ENCODE data around the gene GPR4. TPM values are rescaled to one million over a fixed set of nuclear protein-coding genes. Genes with fewer than 3 reads are reported as not detected.

GPR4 gene
- polyA plus RNA-seq, 1 donor (not counting 4 experiments of a cell fraction or from before 2014, with no cell fraction given) = not detected

GRCh38 chr19:45595814-45596213 is 6.2 kb downstream of the GPR4 start:
- Histone ChIP-seq H3K9me3 (ENCODE audit: control insufficient read depth, low read depth, low read length) (no peaks in the 10 kb centered on the region), H3K4me2 (ENCODE audit: control insufficient read depth, extremely low read depth, insufficient read depth, low read depth, low read length) (no peak overlapping the region), H4K20me1 (ENCODE audit: control insufficient read depth, extremely low read depth, insufficient read depth, low read length) (no peaks in the 10 kb centered on the region), H3K79me2 (ENCODE audit: control insufficient read depth, insufficient read depth, low read length) (no peaks in the 10 kb centered on the region), H3K4me1 (ENCODE audit: control insufficient read depth, extremely low read depth, insufficient read depth, low read length) (peaks cover 7% of the 10 kb centered on the region), H2AFZ (ENCODE audit: control insufficient read depth, low read length) (no peak overlapping the region), H3K27ac (ENCODE audit: control insufficient read depth, insufficient read depth, low read length) (no peak overlapping the region), H3K9me1 (ENCODE audit: control insufficient read depth, extremely low read depth, insufficient read depth, low read length) (no peaks in the 10 kb centered on the region), H3K27me3 (ENCODE audit: control insufficient read depth, extremely low read depth, insufficient read depth, low read length) (peaks cover 33% of the 10 kb centered on the region), H3K36me3 (ENCODE audit: control insufficient read depth in 2 of 2, extremely low read depth in 1 of 2, insufficient read depth in 2 of 2, low read length in 2 of 2) (no peaks in the 10 kb centered on the region), H3K9ac (ENCODE audit: control insufficient read depth, extremely low read depth, insufficient read depth, low read length) (no peak overlapping the region), H3K4me3 (ENCODE audit: control insufficient read depth in 2 of 3, extremely low read depth in 1 of 3, insufficient read depth in 2 of 3, low read depth in 1 of 3, low read length in 3 of 3) (no peak overlapping the region)
- dilution Hi-C loops (cut with MboI; ENCODE audit: extremely low pct_ligation_motif_present, low sequenced_read_pairs) = no loop called here
- FAIRE-seq (no peak), DNase-seq (ENCODE audit: low read depth, low spot score) (no peak)
- no peak for TF ChIP-seq CTCF (optimal IDR thresholded peaks at IDR 0.05 in 1 of 3, IDR thresholded peaks at IDR 0.05 in 1 of 3, conservative IDR thresholded peaks at IDR 0.05 in 1 of 3; ENCODE audit: extremely low read depth in 1 of 3, insufficient read depth in 2 of 3, low read length in 3 of 3)
- no peak for TF ChIP-seq EZH2 (IDR thresholded peaks at IDR 0.05; ENCODE audit: low read length)

DNA sequence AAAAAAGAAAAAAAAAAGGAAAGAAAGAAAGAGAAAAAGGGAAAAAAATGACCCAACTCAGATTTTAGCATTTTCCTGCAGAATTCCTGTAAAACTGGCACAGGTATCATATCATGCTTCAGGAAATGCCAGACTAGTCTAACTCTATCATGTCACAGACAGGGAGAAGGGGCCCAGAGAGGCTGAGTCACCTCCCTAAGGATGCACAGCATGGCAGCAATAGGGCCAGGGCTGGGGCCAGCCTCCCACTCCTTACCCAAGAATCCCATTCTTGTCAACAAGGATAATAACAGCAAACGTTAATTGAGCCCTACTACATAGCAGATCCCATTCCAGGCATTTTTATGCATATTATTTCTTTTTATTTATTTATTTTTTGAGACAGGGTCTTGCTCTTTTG is 8.5 kb downstream of the GPR4 start:
- Histone ChIP-seq H3K9me1 (ENCODE audit: control insufficient read depth, extremely low read depth, insufficient read depth, low read length) (no peaks in the 10 kb centered on the region), H3K36me3 (ENCODE audit: control insufficient read depth in 2 of 2, extremely low read depth in 1 of 2, insufficient read depth in 2 of 2, low read length in 2 of 2) (no peaks in the 10 kb centered on the region), H3K79me2 (ENCODE audit: control insufficient read depth, insufficient read depth, low read length) (no peaks in the 10 kb centered on the region), H3K4me3 (ENCODE audit: control insufficient read depth in 2 of 3, extremely low read depth in 1 of 3, insufficient read depth in 2 of 3, low read depth in 1 of 3, low read length in 3 of 3) (no peak overlapping the region), H4K20me1 (ENCODE audit: control insufficient read depth, extremely low read depth, insufficient read depth, low read length) (no peaks in the 10 kb centered on the region), H3K9ac (ENCODE audit: control insufficient read depth, extremely low read depth, insufficient read depth, low read length) (no peak overlapping the region), H2AFZ (ENCODE audit: control insufficient read depth, low read length) (no peak overlapping the region), H3K4me1 (ENCODE audit: control insufficient read depth, extremely low read depth, insufficient read depth, low read length) (peaks cover 7% of the 10 kb centered on the region), H3K27me3 (ENCODE audit: control insufficient read depth, extremely low read depth, insufficient read depth, low read length) (peaks cover 10% of the 10 kb centered on the region), H3K9me3 (ENCODE audit: control insufficient read depth, low read depth, low read length) (no peaks in the 10 kb centered on the region), H3K27ac (ENCODE audit: control insufficient read depth, insufficient read depth, low read length) (no peak overlapping the region), H3K4me2 (ENCODE audit: control insufficient read depth, extremely low read depth, insufficient read depth, low read depth, low read length) (no peak overlapping the region)
- dilution Hi-C loops (cut with MboI; ENCODE audit: extremely low pct_ligation_motif_present, low sequenced_read_pairs) = no loop called here
- DNase-seq (ENCODE audit: low read depth, low spot score) = no peak
- TF ChIP-seq EZH2 (IDR thresholded peaks at IDR 0.05; ENCODE audit: low read length) (no peak), CTCF (optimal IDR thresholded peaks at IDR 0.05 in 1 of 3, IDR thresholded peaks at IDR 0.05 in 1 of 3, conservative IDR thresholded peaks at IDR 0.05 in 1 of 3; ENCODE audit: extremely low read depth in 1 of 3, insufficient read depth in 2 of 3, low read length in 3 of 3) (no peak)
- FAIRE-seq = no peak
